Esophagus squamous epithelium (tissue), 5 donors: ENCODE data around the gene MYBPC1. TPM values are rescaled to one million over a fixed set of nuclear protein-coding genes. Genes with fewer than 3 reads are reported as not detected.

Experiments used
- DNase-seq: peaks from one replicate; lab custom pipeline; 2025; lab: John Stamatoyannopoulos, UW
- H3K27ac ChIP-seq, 4 donors: fragments of 200-600 bp; sonication (generic); one replicate each; pipeline ENCODE4 v1.5.1; 2016 to 2019; ENCODE audit warnings: mild to moderate bottlenecking in 1 of 4
- H3K27me3 ChIP-seq, 4 donors: fragments of 200-600 bp; sonication (generic); 1 replicate in 3 of 4; 2 replicates in 1 of 4; pipeline versions ENCODE4 v1.5.1 to v1.6.0; 2017 to 2021; ENCODE audit warnings: antibody characterized with exemption in 1 of 4
- H3K36me3 ChIP-seq, 3 donors: fragments of 200-600 bp; sonication (generic); one replicate each; pipeline ENCODE4 v1.5.1; 2016 to 2019
- H3K4me1 ChIP-seq, 3 donors: fragments of 200-600 bp; sonication (generic); one replicate each; pipeline ENCODE4 v1.5.1; 2017 to 2019
- H3K4me3 ChIP-seq, 4 donors: fragments of 200-600 bp; sonication (generic); 1 replicate in 3 of 4; 2 replicates in 1 of 4; pipeline ENCODE4 v1.5.1; 2016 to 2019; ENCODE audit warnings: mild to moderate bottlenecking in 2 of 4, moderate library complexity in 1 of 4
- H3K9me3 ChIP-seq, 3 donors: fragments of 200-600 bp; sonication (generic); one replicate each; pipeline ENCODE4 v1.5.1; 2016 to 2019
- CTCF ChIP-seq, 6 experiments: fragments of 450-650 bp in 4 of 6; fragments of 200-600 bp in 2 of 6; sonication (generic) in 2 of 6; IDR thresholded peaks; one replicate each; pipeline ENCODE4 v1.5.1; 2016 to 2019; ENCODE audit warnings: antibody characterized with exemption in 6 of 6, mild to moderate bottlenecking in 4 of 6, moderate library complexity in 4 of 6
- POLR2A ChIP-seq, 4 donors: fragments of 450-650 bp; IDR thresholded peaks; one replicate each; pipeline ENCODE4 v1.6.1; 2017; ENCODE audit warnings: antibody characterized with exemption in 4 of 4, mild to moderate bottlenecking in 4 of 4, moderate library complexity in 3 of 4
- WGBS, 2 donors: methylation state at CpG; one replicate each; pipeline ENCODE4 v1.1.5; 2018; 5-methylcytosine and 5-hydroxymethylcytosine counted together
- intact Hi-C: fragments of 100-400 bp; cut with DNase I; formaldehyde crosslinking; loops from one replicate; pipeline ENCODE4 v1.15.0; 2022
- total RNA-seq, 4 donors: library from RNA; depleted of rRNA; stranded (reverse); fragments of >200 nt; gene quantifications; one replicate each; pipeline ENCODE4 v1.1.0, GENCODE V29; 2016
- donor health status: DM: yes; HTN: yes; CAD: no.

MYBPC1 gene
- total RNA-seq, 4 donors from 2014 or later: not detected

- Histone ChIP-seq H3K4me1 (no peaks in the 10 kb centered on the region), H3K27ac (no peak overlapping the region), H3K27me3 (no peaks in the 10 kb centered on the region), H3K36me3 (no peaks in the 10 kb centered on the region), H3K9me3 (no peaks in the 10 kb centered on the region), H3K4me3 (no peak overlapping the region)
- DNase-seq: no peak
- WGBS, 2 donors: 46 to 49% methylated on average over 3 of the region's 3 CpGs
- intact Hi-C loops: no loop called here
- TF ChIP-seq CTCF (IDR thresholded peaks at IDR 0.05) (no peak), POLR2A (IDR thresholded peaks at IDR 0.05) (no peak)
Observed at GRCh38 chr12:101590383-101590782, 4.4 kb upstream of the MYBPC1 start.

GRCh38 chr12:101591781-101592180 lies 3.0 kb upstream of the MYBPC1 start:
- H3K9me3 ChIP-seq: no peaks in the 10 kb centered on the region
- no peak for TF ChIP-seq CTCF (IDR thresholded peaks at IDR 0.05)
- TF ChIP-seq POLR2A (IDR thresholded peaks at IDR 0.05): no peak
- H3K27me3 ChIP-seq: no peaks in the 10 kb centered on the region
- no peak overlapping the region for H3K4me3 ChIP-seq
- no peak for DNase-seq
- no peaks in the 10 kb centered on the region for H3K36me3 ChIP-seq
- H3K27ac ChIP-seq: no peak overlapping the region
- H3K4me1 ChIP-seq: no peaks in the 10 kb centered on the region
- intact Hi-C loops: no loop called here

- no peak overlapping the region for H3K27ac ChIP-seq
- H3K4me3 ChIP-seq: no peak overlapping the region
- H3K27me3 ChIP-seq: no peaks in the 10 kb centered on the region
- no peaks in the 10 kb centered on the region for H3K9me3 ChIP-seq
- DNase-seq: no peak
- intact Hi-C loops: no loop called here
- TF ChIP-seq POLR2A (IDR thresholded peaks at IDR 0.05) (no peak), CTCF (IDR thresholded peaks at IDR 0.05) (no peak)
- no peaks in the 10 kb centered on the region for H3K4me1 ChIP-seq
- 80 to 87% methylated on average over 2 of the region's 2 CpGs for WGBS, 2 donors
- no peaks in the 10 kb centered on the region for H3K36me3 ChIP-seq
Observed at GRCh38 chr12:101592448-101592847, 2.3 kb upstream of the MYBPC1 start.

- Histone ChIP-seq H3K9me3 (no peaks in the 10 kb centered on the region), H3K27me3 (no peaks in the 10 kb centered on the region), H3K4me3 (no peak overlapping the region), H3K36me3 (no peaks in the 10 kb centered on the region), H3K27ac (no peak overlapping the region), H3K4me1 (no peaks in the 10 kb centered on the region)
- TF ChIP-seq CTCF (IDR thresholded peaks at IDR 0.05) (no peak), POLR2A (IDR thresholded peaks at IDR 0.05) (no peak)
- no peak for DNase-seq
- intact Hi-C loops: no loop called here
- WGBS, 2 donors: 52 to 67% methylated on average over 4 of the region's 4 CpGs
Observed at GRCh38 chr12:101592921-101593320, 1.9 kb upstream of the MYBPC1 start.

GRCh38 chr12:101596172-101596571 lies 1.4 kb downstream of the MYBPC1 start:
- no peak overlapping the region for H3K27ac ChIP-seq
- H3K4me3 ChIP-seq: no peak overlapping the region
- H3K4me1 ChIP-seq: no peaks in the 10 kb centered on the region
- no peaks in the 10 kb centered on the region for H3K36me3 ChIP-seq
- no peak for DNase-seq
- WGBS, 2 donors: 63 to 73% methylated on average over 2 of the region's 2 CpGs
- intact Hi-C loops: no loop called here
- no peaks in the 10 kb centered on the region for H3K9me3 ChIP-seq
- H3K27me3 ChIP-seq: no peaks in the 10 kb centered on the region
- no peak for TF ChIP-seq CTCF (IDR thresholded peaks at IDR 0.05)
- TF ChIP-seq POLR2A (IDR thresholded peaks at IDR 0.05): no peak
